HepG2 (cell line): Measurements from ENCODE around the gene AFF1. TPM values are rescaled to one million over a fixed set of nuclear protein-coding genes. Genes with fewer than 3 reads are reported as not detected.
A peak's percentile ranks its signal among the peaks of the same experiment; 100 is the strongest.

Experiments
- BCL6 ChIP-seq: IDR thresholded peaks from 2 replicates; pipeline ENCODE4 v1.6.1; 2016; ENCODE audit warnings: missing genetic modification reagents, missing compliant biosample characterization
- EP300 ChIP-seq, 3 experiments: sonication (generic) in 1 of 3; formaldehyde crosslinking in 1 of 3; IDR thresholded peaks; 2 replicates each; pipeline versions ENCODE4 v1.5.1 to v1.6.1; 2011 to 2020; ENCODE audit warnings: low read depth in 2 of 3, low read length in 2 of 3, borderline replicate concordance in 1 of 3, improper control_type of control experiment in 1 of 3, mild to moderate bottlenecking in 1 of 3, missing genetic modification reagents in 1 of 3, moderate library complexity in 1 of 3
- FOXK2 ChIP-seq: fragments of 450-650 bp; IDR thresholded peaks from 2 replicates; pipeline ENCODE4 v1.6.1; 2016
- FOXO1 ChIP-seq: sonication (generic); formaldehyde crosslinking; IDR thresholded peaks from 2 replicates; pipeline ENCODE4 v1.4.0; 2020; ENCODE audit warnings: missing genetic modification reagents
- GABPA ChIP-seq, 2 experiments: IDR thresholded peaks; 2 replicates each; pipeline ENCODE4 v1.6.1; 2011 to 2016; ENCODE audit warnings: low read depth in 2 of 2, low read length in 1 of 2, missing biosample characterization in 1 of 2, missing genetic modification characterization in 1 of 2
- HDAC1 ChIP-seq: sonication (generic); formaldehyde crosslinking; IDR thresholded peaks from 2 replicates; pipeline ENCODE4 v1.5.1; 2020; ENCODE audit warnings: mild to moderate bottlenecking, missing genetic modification reagents
- HMGA1 ChIP-seq: sonication (generic); formaldehyde crosslinking; conservative IDR thresholded peaks from 2 replicates; pipeline ENCODE4 v1.4.0; 2020; ENCODE audit warnings: missing genetic modification reagents
- KLF6 ChIP-seq: IDR thresholded peaks from 2 replicates; pipeline ENCODE4 v1.8.0; 2016; ENCODE audit warnings: missing biosample characterization, missing genetic modification reagents
- MIXL1 ChIP-seq: IDR thresholded peaks from 2 replicates; pipeline ENCODE4 v1.6.1; 2016
- SALL1 ChIP-seq: sonication (generic); formaldehyde crosslinking; IDR thresholded peaks from 2 replicates; pipeline ENCODE4 v1.8.0; 2022; ENCODE audit warnings: mild to moderate bottlenecking, missing genetic modification reagents
- SP140L ChIP-seq: sonication (generic); formaldehyde crosslinking; IDR thresholded peaks from 2 replicates; pipeline ENCODE4 v1.4.0; 2020; ENCODE audit warnings: missing genetic modification reagents, borderline replicate concordance
- TEAD3 ChIP-seq: optimal IDR thresholded peaks from 2 replicates; pipeline ENCODE3; 2016; ENCODE audit warnings: borderline replicate concordance
- ZKSCAN8 ChIP-seq: IDR thresholded peaks from 2 replicates; pipeline ENCODE4 v1.6.1; 2016; ENCODE audit warnings: borderline replicate concordance, missing genetic modification reagents, missing compliant biosample characterization
- ZNF260 ChIP-seq: sonication (generic); formaldehyde crosslinking; IDR thresholded peaks from 2 replicates; pipeline ENCODE4 v1.4.0; 2020; ENCODE audit warnings: missing genetic modification reagents, low read depth, mild to moderate bottlenecking, borderline replicate concordance
- ZNF382 ChIP-seq: sonication (generic); formaldehyde crosslinking; IDR thresholded peaks from 2 replicates; pipeline ENCODE4 v1.5.0; 2020; ENCODE audit warnings: missing genetic modification reagents, mild to moderate bottlenecking, borderline replicate concordance
- ZNF572 ChIP-seq: sonication (generic); formaldehyde crosslinking; IDR thresholded peaks from 2 replicates; pipeline ENCODE4 v1.5.1; 2020; ENCODE audit warnings: mild to moderate bottlenecking, missing genetic modification reagents
- ZSCAN22 ChIP-seq: sonication (generic); formaldehyde crosslinking; IDR thresholded peaks from 2 replicates; pipeline ENCODE4 v1.4.0; 2020; ENCODE audit warnings: mild to moderate bottlenecking, missing genetic modification reagents
- polyA plus RNA-seq, 8 experiments: library from polyadenylated mRNA; depleted of rRNA in 3 of 8; stranded (reverse) in 7 of 8; unstranded in 1 of 8; fragments of >200 nt; fragmentation: Illumina TruSeq in 4 of 8; extraction: Trizol in 4 of 8; gene quantifications; 2 replicates each; pipeline versions ENCODE4 v1.2.1 to v1.2.3, GENCODE V29; 2011 to 2016; ENCODE audit warnings: low read depth in 4 of 8, missing spikeins in 1 of 8, mixed read lengths in 1 of 8; ENCODE audit not compliant: insufficient read depth in 1 of 8
- total RNA-seq, 5 experiments: library from RNA; depleted of rRNA; stranded (reverse); fragments of >200 nt; fragmentation: Illumina TruSeq; extraction: Trizol; gene quantifications; 2 replicates each; pipeline ENCODE4 v1.2.3, GENCODE V29; 2016; ENCODE audit warnings: low read depth in 1 of 5
- TF ChIP-seq, protein P1 (sequence below): IDR thresholded peaks from 2 replicates; pipeline ENCODE4 v1.6.1; 2016
- TF ChIP-seq, protein P2 (sequence below): IDR thresholded peaks from 2 replicates; pipeline ENCODE4 v1.6.1; 2016; ENCODE audit warnings: missing compliant biosample characterization, missing genetic modification reagents, borderline replicate concordance
- TF ChIP-seq, protein P3 (sequence below): sonication (generic); formaldehyde crosslinking; IDR thresholded peaks from 2 replicates; pipeline ENCODE4 v1.5.1; 2020; ENCODE audit warnings: mild to moderate bottlenecking, missing genetic modification reagents, moderate library complexity
- TF ChIP-seq, protein P4 (sequence below): sonication (generic); formaldehyde crosslinking; IDR thresholded peaks from 2 replicates; pipeline ENCODE4 v1.8.1; 2023; ENCODE audit warnings: mild to moderate bottlenecking, moderate library complexity, missing genetic modification reagents
- TF ChIP-seq, protein P5 (sequence below): IDR thresholded peaks from 2 replicates; pipeline ENCODE4 v1.6.1; 2016; ENCODE audit warnings: low read depth, control low read depth
- TF ChIP-seq, protein P6 (sequence below): sonication (generic); formaldehyde crosslinking; IDR thresholded peaks from 2 replicates; pipeline ENCODE4 v1.4.0; 2020; ENCODE audit warnings: missing genetic modification reagents, low read depth, mild to moderate bottlenecking, borderline replicate concordance

The AFF1 gene
- total and polyA plus RNA-seq, 2 of the 13 experiments (the other 11 are each of a cell fraction or from before 2014, with no cell fraction given) = 15.5 to 15.9 TPM

DNA sequence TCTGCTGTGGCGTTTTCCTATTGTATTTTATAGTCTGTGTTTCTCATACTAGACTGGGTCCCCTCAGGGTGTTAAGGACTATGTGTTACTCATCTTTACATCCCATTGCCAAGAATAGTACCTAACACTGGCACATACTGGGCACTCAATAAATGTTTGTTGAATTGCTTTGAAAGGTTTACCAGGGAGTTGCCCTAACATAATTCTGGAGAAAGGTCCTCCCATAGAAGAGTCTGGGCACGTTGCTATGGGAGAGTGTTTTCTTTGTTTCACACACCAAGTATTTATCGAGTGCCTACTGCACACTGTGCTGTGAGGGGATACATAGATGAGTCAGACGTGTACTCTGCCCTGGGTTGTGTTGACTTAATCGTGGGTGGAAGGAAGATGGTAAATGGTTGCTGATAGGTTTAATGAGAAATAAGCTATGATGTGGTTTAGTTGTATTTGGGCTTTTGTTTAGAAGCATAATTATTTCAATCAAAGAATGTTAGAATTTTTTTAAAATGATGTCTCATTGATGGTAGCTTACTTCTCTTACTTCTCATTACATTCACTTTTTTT is 42.9 kb downstream of the AFF1 start (continued):
- TF ChIP-seq, protein P1, sequence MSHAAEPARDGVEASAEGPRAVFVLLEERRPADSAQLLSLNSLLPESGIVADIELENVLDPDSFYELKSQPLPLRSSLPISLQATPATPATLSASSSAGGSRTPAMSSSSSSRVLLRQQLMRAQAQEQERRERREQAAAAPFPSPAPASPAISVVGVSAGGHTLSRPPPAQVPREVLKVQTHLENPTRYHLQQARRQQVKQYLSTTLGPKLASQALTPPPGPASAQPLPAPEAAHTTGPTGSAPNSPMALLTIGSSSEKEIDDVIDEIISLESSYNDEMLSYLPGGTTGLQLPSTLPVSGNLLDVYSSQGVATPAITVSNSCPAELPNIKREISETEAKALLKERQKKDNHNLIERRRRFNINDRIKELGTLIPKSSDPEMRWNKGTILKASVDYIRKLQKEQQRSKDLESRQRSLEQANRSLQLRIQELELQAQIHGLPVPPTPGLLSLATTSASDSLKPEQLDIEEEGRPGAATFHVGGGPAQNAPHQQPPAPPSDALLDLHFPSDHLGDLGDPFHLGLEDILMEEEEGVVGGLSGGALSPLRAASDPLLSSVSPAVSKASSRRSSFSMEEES = no peak
- TF ChIP-seq FOXO1 (CRISPR knock-in tag) (peak; percentile 80; the same call in 1 of the 2 replicates), SALL1 (CRISPR knock-in tag) (peak; percentile 75), KLF6 (CRISPR knock-in tag) (no peak), ZNF572 (CRISPR knock-in tag) (no peak), FOXK2 (peak; percentile 78), ZKSCAN8 (CRISPR knock-in tag) (peak; percentile 100), HDAC1 (CRISPR knock-in tag) (peak; percentile 69), BCL6 (peak; percentile 53; the same call in 1 of the 2 replicates), ZNF382 (CRISPR knock-in tag) (no peak), ZNF260 (CRISPR knock-in tag) (no peak), GABPA (IDR thresholded peaks at IDR 0.05; ENCODE audit: low read depth, low read length) (no peak), GABPA (CRISPR knock-in tag; IDR thresholded peaks at IDR 0.05; ENCODE audit: low read depth) (peak; percentile 34; the same call in 1 of the 2 replicates), ZSCAN22 (CRISPR knock-in tag) (no peak), MIXL1 (CRISPR knock-in tag) (peak; percentile 91), SP140L (CRISPR knock-in tag) (no peak), HMGA1 (CRISPR knock-in tag) (no peak), TEAD3 (CRISPR knock-in tag) (peak; percentile 60), EP300 (IDR thresholded peaks at IDR 0.05; ENCODE audit: low read depth in 2 of 2, low read length in 2 of 2) (peak in 1 of 2 experiments; percentile 90; a peak in 2 of 4 replicates), EP300 (CRISPR knock-in tag; IDR thresholded peaks at IDR 0.05; ENCODE audit: borderline replicate concordance) (peak; percentile 57; the same call in 1 of the 2 replicates)
- TF ChIP-seq, protein P2, sequence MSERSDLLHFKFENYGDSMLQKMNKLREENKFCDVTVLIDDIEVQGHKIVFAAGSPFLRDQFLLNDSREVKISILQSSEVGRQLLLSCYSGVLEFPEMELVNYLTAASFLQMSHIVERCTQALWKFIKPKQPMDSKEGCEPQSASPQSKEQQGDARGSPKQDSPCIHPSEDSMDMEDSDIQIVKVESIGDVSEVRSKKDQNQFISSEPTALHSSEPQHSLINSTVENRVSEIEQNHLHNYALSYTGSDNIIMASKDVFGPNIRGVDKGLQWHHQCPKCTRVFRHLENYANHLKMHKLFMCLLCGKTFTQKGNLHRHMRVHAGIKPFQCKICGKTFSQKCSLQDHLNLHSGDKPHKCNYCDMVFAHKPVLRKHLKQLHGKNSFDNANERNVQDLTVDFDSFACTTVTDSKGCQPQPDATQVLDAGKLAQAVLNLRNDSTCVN (CRISPR knock-in tag) = no peak
- TF ChIP-seq, protein P3, sequence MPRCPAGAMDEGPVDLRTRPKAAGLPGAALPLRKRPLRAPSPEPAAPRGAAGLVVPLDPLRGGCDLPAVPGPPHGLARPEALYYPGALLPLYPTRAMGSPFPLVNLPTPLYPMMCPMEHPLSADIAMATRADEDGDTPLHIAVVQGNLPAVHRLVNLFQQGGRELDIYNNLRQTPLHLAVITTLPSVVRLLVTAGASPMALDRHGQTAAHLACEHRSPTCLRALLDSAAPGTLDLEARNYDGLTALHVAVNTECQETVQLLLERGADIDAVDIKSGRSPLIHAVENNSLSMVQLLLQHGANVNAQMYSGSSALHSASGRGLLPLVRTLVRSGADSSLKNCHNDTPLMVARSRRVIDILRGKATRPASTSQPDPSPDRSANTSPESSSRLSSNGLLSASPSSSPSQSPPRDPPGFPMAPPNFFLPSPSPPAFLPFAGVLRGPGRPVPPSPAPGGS (CRISPR knock-in tag) = no peak
- TF ChIP-seq, protein P4, sequence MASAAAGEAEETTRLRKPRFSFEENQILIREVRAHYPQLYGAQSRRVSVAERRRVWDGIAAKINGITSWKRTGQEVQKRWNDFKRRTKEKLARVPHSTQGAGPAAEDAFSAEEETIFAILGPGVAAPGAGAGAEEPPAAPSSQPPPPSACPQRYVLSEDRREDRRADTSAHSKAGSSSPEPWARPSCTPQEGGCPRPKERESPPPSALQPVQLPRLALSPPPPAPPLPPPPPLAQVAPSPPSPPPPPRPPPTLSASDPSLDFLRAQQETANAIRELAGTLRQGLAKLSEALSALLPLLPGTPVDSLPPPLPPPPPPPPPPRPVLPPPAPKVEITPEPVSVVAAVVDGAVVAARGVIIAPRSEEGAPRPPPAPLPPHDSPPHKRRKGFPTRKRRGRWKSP (CRISPR knock-in tag) = no peak
- TF ChIP-seq, protein P5, sequence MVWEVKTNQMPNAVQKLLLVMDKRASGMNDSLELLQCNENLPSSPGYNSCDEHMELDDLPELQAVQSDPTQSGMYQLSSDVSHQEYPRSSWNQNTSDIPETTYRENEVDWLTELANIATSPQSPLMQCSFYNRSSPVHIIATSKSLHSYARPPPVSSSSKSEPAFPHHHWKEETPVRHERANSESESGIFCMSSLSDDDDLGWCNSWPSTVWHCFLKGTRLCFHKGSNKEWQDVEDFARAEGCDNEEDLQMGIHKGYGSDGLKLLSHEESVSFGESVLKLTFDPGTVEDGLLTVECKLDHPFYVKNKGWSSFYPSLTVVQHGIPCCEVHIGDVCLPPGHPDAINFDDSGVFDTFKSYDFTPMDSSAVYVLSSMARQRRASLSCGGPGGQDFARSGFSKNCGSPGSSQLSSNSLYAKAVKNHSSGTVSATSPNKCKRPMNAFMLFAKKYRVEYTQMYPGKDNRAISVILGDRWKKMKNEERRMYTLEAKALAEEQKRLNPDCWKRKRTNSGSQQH (CRISPR knock-in tag) = peak; percentile 62; the same call in 1 of the 2 replicates
- TF ChIP-seq, protein P6, sequence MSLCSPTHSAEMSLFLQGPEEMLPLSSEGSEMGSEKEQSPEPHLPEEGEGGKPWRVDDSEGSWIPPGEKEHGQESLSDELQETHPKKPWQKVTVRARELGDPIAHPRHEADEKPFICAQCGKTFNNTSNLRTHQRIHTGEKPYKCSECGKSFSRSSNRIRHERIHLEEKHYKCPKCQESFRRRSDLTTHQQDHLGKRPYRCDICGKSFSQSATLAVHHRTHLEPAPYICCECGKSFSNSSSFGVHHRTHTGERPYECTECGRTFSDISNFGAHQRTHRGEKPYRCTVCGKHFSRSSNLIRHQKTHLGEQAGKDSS (CRISPR knock-in tag) = no peak
